DND-41 (cell line): ENCODE data around the gene MGAT5B.

Experiments
- ATAC-seq: fragments of 200-7000 bp; cut with Tn5 transposase; 3 replicates; pipeline ENCODE4 v1.9.1; 2021; ENCODE audit warnings: low read depth; ENCODE audit not compliant: insufficient read depth
- DNase-seq: peaks from one replicate; pipeline ENCODE4 v3.0.0-alpha.2; 2020
- H2AFZ ChIP-seq: 2 replicates; pipeline ENCODE4 v1.6.0; 2012; ENCODE audit warnings: low read depth, low read length
- H3K27ac ChIP-seq: 2 replicates; pipeline ENCODE4 v1.5.1; 2012; ENCODE audit warnings: low read length, inconsistent platforms
- H3K27me3 ChIP-seq: fragments of 200-600 bp; sonication (generic); 2 replicates; pipeline ENCODE4 v1.6.0; 2012; ENCODE audit warnings: low read length, mild to moderate bottlenecking, inconsistent platforms; ENCODE audit not compliant: insufficient read depth, poor library complexity
- H3K36me3 ChIP-seq: 2 replicates; pipeline ENCODE4 v1.5.1; 2012; ENCODE audit warnings: low read length, inconsistent platforms; ENCODE audit not compliant: insufficient read depth
- H3K4me1 ChIP-seq: 2 replicates; pipeline ENCODE4 v1.5.1; 2012; ENCODE audit warnings: mild to moderate bottlenecking, low read length; ENCODE audit not compliant: insufficient read depth
- H3K4me2 ChIP-seq: 2 replicates; pipeline ENCODE4 v1.6.0; 2012; ENCODE audit warnings: mild to moderate bottlenecking, moderate library complexity, low read length, inconsistent platforms; ENCODE audit not compliant: insufficient read depth
- H3K4me3 ChIP-seq, 2 experiments: fragments of 200-600 bp in 1 of 2; shearing (Covaris generic) in 1 of 2; 2 replicates each; pipeline ENCODE4 v1.5.1; 2012 to 2016; ENCODE audit warnings: inconsistent platforms in 2 of 2, low read length in 2 of 2, mild to moderate bottlenecking in 2 of 2, low read depth in 1 of 2, moderate library complexity in 1 of 2
- H3K79me2 ChIP-seq: 2 replicates; pipeline ENCODE4 v1.6.0; 2012; ENCODE audit warnings: low read length, inconsistent platforms; ENCODE audit not compliant: insufficient read depth
- H3K9ac ChIP-seq: 2 replicates; pipeline ENCODE4 v1.6.0; 2012; ENCODE audit warnings: low read depth, mild to moderate bottlenecking, inconsistent platforms, low read length, moderate library complexity
- H3K9me3 ChIP-seq: 2 replicates; pipeline ENCODE4 v1.5.1; 2012; ENCODE audit warnings: low read length, moderate library complexity, mild to moderate bottlenecking, inconsistent platforms; ENCODE audit not compliant: insufficient read depth, severe bottlenecking
- H4K20me1 ChIP-seq: 2 replicates; pipeline ENCODE4 v1.6.0; 2012; ENCODE audit warnings: low read length; ENCODE audit not compliant: insufficient read depth
- EZH2 ChIP-seq: IDR thresholded peaks from 3 replicates; pipeline ENCODE4 v1.6.1; 2012; ENCODE audit warnings: borderline replicate concordance, low read depth, mild to moderate bottlenecking, moderate library complexity, low read length, inconsistent platforms; ENCODE audit not compliant: severe bottlenecking
- TF ChIP-seq, protein P1 (sequence below): IDR thresholded peaks from 2 replicates; pipeline ENCODE4 v1.5.1; 2012; ENCODE audit warnings: borderline replicate concordance, low read length, moderate library complexity, mild to moderate bottlenecking; ENCODE audit not compliant: poor library complexity, severe bottlenecking; ENCODE audit errors: extremely low read depth

Gene MGAT5B

DNA sequence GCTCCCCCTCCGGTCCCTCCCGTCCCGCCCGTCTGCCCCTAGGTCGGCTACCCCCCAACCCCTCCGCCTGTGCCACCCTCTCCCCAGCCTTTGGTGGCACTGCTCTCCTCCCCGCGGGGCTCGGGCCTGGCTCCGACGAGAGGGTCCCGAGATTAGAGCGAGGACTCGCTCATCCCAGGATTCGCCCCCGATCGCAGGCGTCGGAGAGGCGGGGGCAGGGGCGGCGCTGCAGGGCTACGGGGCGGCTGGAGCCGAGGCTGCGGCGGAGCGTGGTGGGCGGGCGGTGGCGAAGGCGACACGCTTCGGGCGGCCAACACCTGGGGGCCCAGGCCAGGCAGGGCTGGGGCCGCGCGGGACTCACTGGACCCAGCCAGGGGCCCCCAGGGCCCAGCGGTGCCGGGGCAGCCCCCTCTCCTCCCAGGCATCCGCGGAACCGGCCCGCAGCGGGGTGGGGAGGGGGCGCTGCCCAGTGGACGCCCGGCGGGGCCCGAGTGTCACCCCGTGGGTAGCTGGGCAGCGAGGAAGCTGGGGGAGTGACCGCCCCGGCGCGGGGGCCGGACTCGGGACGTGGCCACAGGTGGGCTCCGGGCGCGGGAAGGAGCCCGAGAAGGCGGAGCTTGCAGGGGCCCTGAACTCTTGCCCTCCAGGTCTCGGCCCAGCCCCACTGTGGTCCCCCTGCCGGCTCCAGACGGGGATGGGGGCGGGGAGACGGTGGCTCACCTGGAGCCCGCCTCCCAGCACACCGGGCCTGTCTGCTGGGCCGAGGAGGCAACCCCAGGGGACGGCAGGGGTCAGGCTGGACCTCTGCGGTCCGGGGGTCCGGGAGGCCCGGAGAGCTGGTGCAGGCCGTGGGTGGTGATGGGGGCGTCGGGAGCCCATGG, 1.5 kb downstream of the MGAT5B start:
- no peaks in the 10 kb centered on the region for H3K79me2 ChIP-seq
- TF ChIP-seq, protein P1, sequence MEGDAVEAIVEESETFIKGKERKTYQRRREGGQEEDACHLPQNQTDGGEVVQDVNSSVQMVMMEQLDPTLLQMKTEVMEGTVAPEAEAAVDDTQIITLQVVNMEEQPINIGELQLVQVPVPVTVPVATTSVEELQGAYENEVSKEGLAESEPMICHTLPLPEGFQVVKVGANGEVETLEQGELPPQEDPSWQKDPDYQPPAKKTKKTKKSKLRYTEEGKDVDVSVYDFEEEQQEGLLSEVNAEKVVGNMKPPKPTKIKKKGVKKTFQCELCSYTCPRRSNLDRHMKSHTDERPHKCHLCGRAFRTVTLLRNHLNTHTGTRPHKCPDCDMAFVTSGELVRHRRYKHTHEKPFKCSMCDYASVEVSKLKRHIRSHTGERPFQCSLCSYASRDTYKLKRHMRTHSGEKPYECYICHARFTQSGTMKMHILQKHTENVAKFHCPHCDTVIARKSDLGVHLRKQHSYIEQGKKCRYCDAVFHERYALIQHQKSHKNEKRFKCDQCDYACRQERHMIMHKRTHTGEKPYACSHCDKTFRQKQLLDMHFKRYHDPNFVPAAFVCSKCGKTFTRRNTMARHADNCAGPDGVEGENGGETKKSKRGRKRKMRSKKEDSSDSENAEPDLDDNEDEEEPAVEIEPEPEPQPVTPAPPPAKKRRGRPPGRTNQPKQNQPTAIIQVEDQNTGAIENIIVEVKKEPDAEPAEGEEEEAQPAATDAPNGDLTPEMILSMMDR, result no peak
- no peak for TF ChIP-seq EZH2
- H4K20me1 ChIP-seq, result peaks cover 4% of the 10 kb centered on the region; the same call in 1 of the 2 replicates
- DNase-seq, result no peak
- no peak overlapping the region for H3K4me2 ChIP-seq
- no peak for ATAC-seq
- H3K27ac ChIP-seq, result no peak overlapping the region
- peaks cover 2% of the 10 kb centered on the region for H3K9me3 ChIP-seq
- no peak overlapping the region for H3K4me3 ChIP-seq
- peaks cover 8% of the 10 kb centered on the region for H3K4me1 ChIP-seq
- H2AFZ ChIP-seq, result no peak overlapping the region
- H3K9ac ChIP-seq, result no peak overlapping the region
- no peaks in the 10 kb centered on the region for H3K36me3 ChIP-seq
- peaks cover 4% of the 10 kb centered on the region for H3K27me3 ChIP-seq

DNA sequence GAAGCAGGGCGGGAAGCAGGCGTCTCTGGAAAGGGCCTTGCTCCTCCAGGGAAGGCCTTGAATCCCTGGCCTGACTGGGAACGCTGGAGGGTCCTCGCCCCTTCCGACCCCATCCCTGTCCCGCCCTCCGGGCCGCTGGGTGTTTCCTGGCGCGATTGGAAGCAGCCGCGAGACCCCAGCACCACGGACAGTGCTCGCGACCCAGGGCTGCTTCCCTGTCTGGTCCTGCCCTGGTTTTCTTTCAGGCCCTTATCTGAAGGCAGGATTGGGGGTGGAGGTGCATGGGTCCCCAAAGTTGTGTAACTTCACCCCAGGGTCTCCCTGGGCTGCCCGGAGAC, 2.1 kb downstream of the MGAT5B start:
- no peak overlapping the region for H3K4me2 ChIP-seq

DNA sequence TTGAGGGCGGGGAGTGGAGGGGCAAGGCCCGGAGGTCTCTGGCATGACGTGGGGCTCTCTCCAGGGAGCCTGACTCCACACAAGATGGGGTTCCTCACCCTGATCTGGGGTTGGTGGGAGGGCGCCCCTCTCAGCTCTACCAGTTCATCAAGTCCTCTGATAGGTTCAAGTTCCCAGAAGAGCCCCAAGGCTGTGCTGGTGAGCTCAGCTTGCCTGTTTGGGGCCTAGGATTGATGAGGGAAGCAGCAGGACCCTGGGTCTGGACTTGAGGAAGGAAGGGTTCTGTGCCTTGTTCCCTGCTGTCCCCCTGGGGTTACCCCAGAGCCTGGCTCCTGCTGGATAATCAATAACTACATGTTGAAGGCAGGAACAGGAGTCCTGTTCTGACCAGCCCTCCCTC, 3.5 kb downstream of the MGAT5B start:
- Histone ChIP-seq H3K4me3 (no peak overlapping the region), H3K79me2 (no peaks in the 10 kb centered on the region), H3K4me2 (no peak overlapping the region), H3K9me3 (peaks cover 3% of the 10 kb centered on the region), H4K20me1 (peaks cover 4% of the 10 kb centered on the region; the same call in 1 of the 2 replicates), H3K9ac (no peak overlapping the region), H3K27me3 (peaks cover 4% of the 10 kb centered on the region), H2AFZ (no peak overlapping the region), H3K27ac (no peak overlapping the region), H3K36me3 (no peaks in the 10 kb centered on the region), H3K4me1 (peaks cover 8% of the 10 kb centered on the region)
- ATAC-seq (no peak), DNase-seq (no peak)
- TF ChIP-seq, protein P1, result no peak
- no peak for TF ChIP-seq EZH2

More for the DNA sequence above, 2.1 kb downstream of the MGAT5B start:
- H3K36me3 ChIP-seq, result no peaks in the 10 kb centered on the region
- no peak overlapping the region for H3K4me3 ChIP-seq
- no peak overlapping the region for H2AFZ ChIP-seq
- no peak overlapping the region for H3K27ac ChIP-seq
- ATAC-seq (no peak), DNase-seq (peak; percentile 10)
- peaks cover 8% of the 10 kb centered on the region for H3K4me1 ChIP-seq
- peaks cover 4% of the 10 kb centered on the region for H3K27me3 ChIP-seq
- no peaks in the 10 kb centered on the region for H3K79me2 ChIP-seq
- no peak overlapping the region for H3K9ac ChIP-seq
- H4K20me1 ChIP-seq, result peaks cover 4% of the 10 kb centered on the region; the same call in 1 of the 2 replicates
- TF ChIP-seq, protein P1, result no peak
- TF ChIP-seq EZH2, result no peak
- H3K9me3 ChIP-seq, result peaks cover 3% of the 10 kb centered on the region
